Measurements from ENCODE around the gene SLC26A11.

SLC26A11 gene

DNA sequence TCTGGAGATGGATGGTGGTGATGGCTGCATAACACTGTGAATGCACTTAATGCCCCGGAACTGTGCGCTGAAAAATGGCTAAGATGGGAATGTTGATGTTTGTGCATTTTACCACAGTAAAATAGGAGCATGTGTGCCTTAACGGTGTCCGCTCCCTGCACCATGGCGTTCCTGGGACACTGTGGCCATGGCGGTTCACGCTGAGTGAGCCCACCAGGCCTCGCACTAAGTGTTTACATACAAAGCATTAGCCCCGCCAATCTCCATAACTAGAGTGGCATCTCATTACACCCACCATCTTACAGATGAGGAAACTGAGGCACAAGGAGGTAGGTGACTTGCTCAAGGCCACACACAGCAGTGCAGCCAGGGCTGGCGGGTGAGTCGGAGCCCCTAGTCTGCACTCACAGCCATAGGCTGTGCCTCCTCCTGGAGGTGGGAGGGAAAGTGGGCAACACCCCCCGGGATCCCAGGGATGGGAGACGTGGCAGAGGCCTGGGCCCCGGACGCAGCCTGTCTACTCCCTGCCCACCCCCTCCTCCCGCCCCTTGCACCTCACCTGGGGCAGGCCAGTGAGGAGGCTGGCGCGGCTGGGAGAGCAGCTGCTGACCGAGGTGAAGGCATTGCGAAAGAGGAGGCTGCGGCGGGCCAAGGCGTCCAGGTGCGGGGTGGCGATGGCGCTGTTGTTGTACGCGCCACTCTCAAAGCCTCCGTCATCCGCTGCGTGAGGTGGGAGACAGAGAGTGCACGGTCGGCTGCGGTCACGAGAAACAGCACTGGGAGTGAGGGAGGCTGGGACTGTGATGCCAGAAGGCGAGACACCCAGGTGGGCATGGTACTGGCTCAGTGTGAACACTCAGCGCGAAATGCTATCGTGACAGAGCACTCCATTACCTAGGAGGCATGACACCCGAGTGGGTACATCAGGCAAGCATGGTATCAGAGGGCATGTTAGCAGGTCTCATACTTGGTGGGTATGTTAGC, 3.5 kb upstream of the SLC26A11 start:
- no peak for DNase-seq
- peak overlapping the region; percentile 27 to 46 for H3K27ac Mint-ChIP-seq
- peak overlapping the region; percentile 32 to 95 for H3K4me3 Mint-ChIP-seq
- ATAC-seq (replicated peaks): no peak
- H3K9me3 Mint-ChIP-seq: no peaks in the 10 kb centered on the region
- H3K36me3 Mint-ChIP-seq (ENCODE audit: insufficient read depth): peaks cover 35% of the 10 kb centered on the region
- peaks cover 18 to 27% of the 10 kb centered on the region in 2 donors for H3K4me1 Mint-ChIP-seq (ENCODE audit: low read depth in 2 of 2)
- H3K27me3 Mint-ChIP-seq: no peaks in the 10 kb centered on the region

DNA sequence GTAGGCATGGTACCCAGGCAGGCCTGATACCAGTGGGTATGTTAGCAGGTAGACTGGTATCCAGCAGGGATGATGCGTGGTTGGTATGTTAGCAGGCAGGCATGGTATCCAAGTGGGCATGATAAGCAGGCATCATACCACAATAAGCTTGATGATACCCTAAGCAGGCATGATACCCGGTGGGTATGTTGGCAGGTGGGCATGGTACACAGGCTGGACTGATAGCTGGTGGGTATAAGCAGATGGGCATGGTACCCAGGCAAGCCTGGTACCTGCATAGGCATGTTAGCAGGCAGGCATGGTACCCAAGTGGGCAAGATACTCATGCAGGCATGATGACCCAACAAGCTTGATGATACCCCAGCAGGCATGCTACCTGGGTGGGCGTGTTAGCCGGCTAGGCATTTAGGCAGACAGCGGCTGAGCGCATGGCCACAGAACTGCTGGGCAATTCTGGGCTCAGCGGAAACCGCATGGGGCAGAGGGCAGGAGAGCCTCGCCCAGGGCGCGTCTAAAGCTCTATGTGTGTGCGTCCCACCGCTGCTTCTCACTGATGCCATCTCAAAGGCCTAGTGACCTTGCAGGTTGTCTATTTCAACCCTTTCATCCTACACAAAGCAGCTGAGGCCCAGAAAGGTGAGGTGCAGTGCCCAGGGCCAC, 2.4 kb upstream of the SLC26A11 start:
- H3K27me3 Mint-ChIP-seq: no peaks in the 10 kb centered on the region
- H3K9me3 Mint-ChIP-seq: no peaks in the 10 kb centered on the region
- H3K4me3 Mint-ChIP-seq: peak overlapping the region; percentile 32 to 95
- peaks cover 18 to 27% of the 10 kb centered on the region in 2 donors for H3K4me1 Mint-ChIP-seq (ENCODE audit: low read depth in 2 of 2)
- DNase-seq (no peak), ATAC-seq (replicated peaks) (no peak)
- peaks cover 36% of the 10 kb centered on the region for H3K36me3 Mint-ChIP-seq (ENCODE audit: insufficient read depth)
- peak overlapping the region in 1 of 2 donors; percentile 27 for H3K27ac Mint-ChIP-seq

DNA sequence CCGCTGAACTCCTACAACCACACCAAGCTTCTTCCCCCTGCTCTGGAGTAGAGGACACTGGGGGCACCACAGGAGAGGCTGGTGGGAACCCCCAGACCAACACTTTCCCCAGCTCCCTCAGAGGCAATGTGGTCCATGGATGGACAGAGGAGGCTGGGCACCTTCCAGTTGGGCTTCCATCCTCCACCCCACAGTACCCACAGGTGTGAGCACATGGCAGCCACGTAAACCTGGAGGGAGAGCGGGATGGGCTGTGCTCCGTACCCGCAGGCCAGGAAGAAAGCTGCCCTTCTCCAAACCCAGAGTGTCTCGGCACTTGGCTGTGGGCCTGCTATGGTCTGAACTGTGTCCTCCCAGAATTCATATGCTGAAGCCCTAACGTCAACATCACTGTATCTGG, 1.8 kb upstream of the SLC26A11 start:
- H3K9me3 Mint-ChIP-seq: no peaks in the 10 kb centered on the region
- no peaks in the 10 kb centered on the region for H3K27me3 Mint-ChIP-seq
- peak overlapping the region; percentile 84 to 95 for H3K4me3 Mint-ChIP-seq
- H3K27ac Mint-ChIP-seq: peak overlapping the region in 1 of 2 donors; percentile 94
- H3K4me1 Mint-ChIP-seq (ENCODE audit: low read depth in 2 of 2): peaks cover 18 to 28% of the 10 kb centered on the region in 2 donors
- DNase-seq (no peak), ATAC-seq (replicated peaks) (no peak)
- peaks cover 30% of the 10 kb centered on the region for H3K36me3 Mint-ChIP-seq (ENCODE audit: insufficient read depth)

DNA sequence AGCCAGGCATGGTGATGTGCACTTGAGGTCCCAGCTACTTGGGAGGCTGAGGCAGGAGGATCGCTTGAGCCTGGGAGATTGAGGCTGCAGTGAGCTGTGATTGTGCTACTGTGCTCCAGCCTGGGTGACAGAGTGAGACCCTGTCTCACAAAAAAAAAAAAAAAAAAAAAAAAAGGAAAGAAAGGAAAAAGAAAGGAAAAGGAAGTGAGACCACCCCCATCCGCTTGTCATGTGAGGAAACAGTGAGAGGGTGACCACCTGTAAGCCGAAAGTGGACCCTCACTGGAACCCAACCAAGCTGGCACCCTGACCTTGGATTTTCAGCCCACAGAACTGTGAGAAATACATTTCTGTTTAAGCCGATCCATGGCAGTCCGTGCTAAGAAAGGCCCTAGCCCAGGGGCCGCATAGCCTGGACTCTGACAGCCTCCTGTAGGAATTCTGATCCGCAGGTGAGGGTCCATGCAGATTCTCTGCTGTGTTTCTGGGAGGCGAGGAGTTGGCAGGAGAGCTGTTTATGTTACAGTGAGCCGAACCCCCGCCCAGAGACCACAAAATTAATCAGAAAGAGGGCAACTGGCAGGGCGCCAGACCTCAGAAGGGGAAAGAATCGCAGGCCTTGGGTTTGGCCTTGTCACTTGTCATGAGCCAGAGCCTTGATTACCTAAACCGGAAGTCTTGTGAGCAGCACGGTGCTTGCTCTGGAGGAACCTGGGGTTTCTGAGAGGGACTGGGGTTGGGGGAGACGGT, 1.0 kb upstream of the SLC26A11 start:
- Mint-ChIP-seq H3K27me3 (no peaks in the 10 kb centered on the region), H3K27ac (peak overlapping the region; percentile 94 to 97), H3K36me3 (ENCODE audit: insufficient read depth) (peaks cover 30% of the 10 kb centered on the region), H3K4me1 (ENCODE audit: low read depth in 2 of 2) (peaks cover 22 to 29% of the 10 kb centered on the region in 2 donors), H3K4me3 (peak overlapping the region; percentile 84 to 95), H3K9me3 (no peaks in the 10 kb centered on the region)
- ATAC-seq (replicated peaks): peak; percentile 92
- DNase-seq: peak; percentile 92 to 94 (median 93)

DNA sequence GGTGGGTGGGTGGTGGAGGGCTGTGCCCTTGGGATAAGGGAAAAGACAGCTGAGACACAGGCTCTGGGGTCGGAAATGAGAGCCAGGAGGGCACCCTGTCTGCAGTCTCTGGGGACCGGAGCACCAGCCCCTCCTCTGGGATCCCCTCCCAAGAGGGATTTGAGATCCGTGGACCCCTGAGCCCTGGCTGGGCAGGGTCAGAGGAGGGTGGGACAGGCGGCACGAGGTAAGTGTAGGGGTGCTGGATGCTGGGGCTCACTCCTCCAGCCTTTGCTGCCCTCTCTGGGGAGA, 519 bp upstream of the SLC26A11 start:
- H3K4me3 Mint-ChIP-seq: peak overlapping the region; percentile 84 to 95
- no peaks in the 10 kb centered on the region for H3K9me3 Mint-ChIP-seq
- H3K27ac Mint-ChIP-seq: peak overlapping the region; percentile 94 to 97
- no peak for DNase-seq
- H3K27me3 Mint-ChIP-seq: no peaks in the 10 kb centered on the region
- peaks cover 28% of the 10 kb centered on the region for H3K36me3 Mint-ChIP-seq (ENCODE audit: insufficient read depth)
- ATAC-seq (replicated peaks): peak; percentile 24
- peaks cover 23 to 29% of the 10 kb centered on the region in 2 donors for H3K4me1 Mint-ChIP-seq (ENCODE audit: low read depth in 2 of 2)

DNA sequence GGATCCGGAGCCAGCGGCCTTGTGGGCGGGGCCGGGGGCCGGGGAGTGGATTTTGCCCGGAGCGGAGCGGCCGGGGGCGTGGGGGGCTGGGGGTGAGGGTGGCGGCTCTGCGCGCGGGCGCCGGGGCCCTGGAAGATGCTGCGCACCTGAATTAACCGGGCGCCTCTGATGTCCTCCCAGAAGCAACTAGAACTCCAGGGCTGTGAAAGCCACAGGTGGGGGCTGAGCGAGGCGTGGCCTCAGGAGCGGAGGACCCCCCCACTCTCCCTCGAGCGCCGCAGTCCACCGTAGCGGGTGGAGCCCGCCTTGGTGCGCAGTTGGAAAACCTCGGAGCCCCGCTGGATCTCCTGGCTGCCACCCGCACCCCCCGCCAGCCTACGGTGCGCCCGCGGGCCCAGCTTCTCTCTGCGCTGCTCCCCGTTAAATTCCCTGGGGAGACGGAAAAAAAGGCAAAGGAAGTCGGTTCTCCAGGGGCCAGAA, 549 bp downstream of the SLC26A11 start:
- H3K36me3 Mint-ChIP-seq (ENCODE audit: insufficient read depth): peaks cover 32% of the 10 kb centered on the region
- ATAC-seq (replicated peaks) (no peak), DNase-seq (no peak)
- H3K4me1 Mint-ChIP-seq (ENCODE audit: low read depth in 2 of 2): peaks cover 23 to 29% of the 10 kb centered on the region in 2 donors
- H3K27me3 Mint-ChIP-seq: no peaks in the 10 kb centered on the region
- H3K9me3 Mint-ChIP-seq: no peaks in the 10 kb centered on the region
- H3K27ac Mint-ChIP-seq: peak overlapping the region in 1 of 2 donors; percentile 29
- peak overlapping the region; percentile 71 to 73 for H3K4me3 Mint-ChIP-seq

DNA sequence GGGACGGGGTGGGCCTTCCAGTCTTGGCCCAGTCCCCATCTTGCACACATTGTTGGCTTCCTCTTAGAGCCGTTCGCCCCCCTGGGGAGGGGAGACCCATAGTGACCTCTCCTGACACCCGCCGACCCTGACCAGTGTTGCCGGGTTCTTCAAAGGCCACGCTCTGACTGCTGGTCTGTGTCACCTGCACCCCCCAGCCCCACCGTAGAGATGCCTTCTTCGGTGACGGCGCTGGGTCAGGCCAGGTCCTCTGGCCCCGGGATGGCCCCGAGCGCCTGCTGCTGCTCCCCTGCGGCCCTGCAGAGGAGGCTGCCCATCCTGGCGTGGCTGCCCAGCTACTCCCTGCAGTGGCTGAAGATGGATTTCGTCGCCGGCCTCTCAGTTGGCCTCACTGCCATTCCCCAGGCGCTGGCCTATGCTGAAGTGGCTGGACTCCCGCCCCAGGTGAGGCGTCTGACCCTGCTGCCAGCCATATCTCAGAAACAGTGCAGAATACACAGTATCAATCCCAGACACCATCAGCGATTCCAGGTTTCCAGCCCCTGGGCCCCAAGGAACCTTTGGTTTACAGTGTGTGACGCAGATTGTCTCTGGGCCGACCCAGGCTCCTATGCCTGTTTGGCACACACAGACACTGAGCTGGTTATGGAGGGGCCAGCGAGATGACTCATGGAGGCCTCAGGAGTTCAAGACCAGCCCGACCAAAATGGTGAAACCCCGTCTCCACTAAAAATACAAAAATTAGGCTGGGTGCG, 1.3 kb downstream of the SLC26A11 start:
- Mint-ChIP-seq H3K27ac (peak overlapping the region in 1 of 2 donors; percentile 29), H3K36me3 (ENCODE audit: insufficient read depth) (peaks cover 27% of the 10 kb centered on the region), H3K9me3 (no peaks in the 10 kb centered on the region), H3K4me1 (ENCODE audit: low read depth in 2 of 2) (peaks cover 23 to 26% of the 10 kb centered on the region in 2 donors), H3K27me3 (no peaks in the 10 kb centered on the region), H3K4me3 (peak overlapping the region; percentile 71 to 73)
- DNase-seq: no peak
- no peak for ATAC-seq (replicated peaks)

DNA sequence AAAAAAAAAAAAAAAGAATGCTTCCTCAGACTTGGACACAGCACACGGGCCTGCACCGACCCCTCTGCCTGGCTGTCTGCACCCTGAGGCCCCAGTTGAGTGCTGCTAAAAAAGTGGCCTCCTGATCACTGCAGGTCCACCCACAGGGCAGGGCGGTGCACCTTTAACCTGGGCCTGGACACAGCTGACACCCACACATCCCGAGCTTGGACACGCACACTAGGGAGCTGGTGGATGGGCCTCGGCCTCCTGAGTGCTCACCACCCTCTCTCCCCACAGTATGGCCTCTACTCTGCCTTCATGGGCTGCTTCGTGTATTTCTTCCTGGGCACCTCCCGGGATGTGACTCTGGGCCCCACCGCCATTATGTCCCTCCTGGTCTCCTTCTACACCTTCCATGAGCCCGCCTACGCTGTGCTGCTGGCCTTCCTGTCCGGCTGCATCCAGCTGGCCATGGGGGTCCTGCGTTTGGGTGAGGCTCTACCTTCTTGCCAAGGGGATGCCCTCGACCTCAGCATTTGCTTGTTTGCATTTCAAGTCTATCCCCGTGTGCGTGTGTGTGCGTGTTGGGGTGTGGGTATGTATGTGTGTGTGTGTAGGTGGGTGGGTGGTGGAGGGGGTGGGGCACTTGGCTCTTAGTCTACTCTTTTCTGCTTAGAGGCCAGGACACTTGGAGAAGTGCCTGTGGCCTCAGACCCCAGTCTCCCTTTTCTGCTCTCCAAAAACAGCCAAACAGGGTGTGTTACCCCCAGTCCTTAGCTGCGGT, 2.3 kb downstream of the SLC26A11 start:
- peak overlapping the region in 1 of 2 donors; percentile 46 for H3K27ac Mint-ChIP-seq
- H3K36me3 Mint-ChIP-seq (ENCODE audit: insufficient read depth): peaks cover 25% of the 10 kb centered on the region
- H3K4me1 Mint-ChIP-seq (ENCODE audit: low read depth in 2 of 2): peaks cover 19 to 22% of the 10 kb centered on the region in 2 donors
- H3K27me3 Mint-ChIP-seq: no peaks in the 10 kb centered on the region
- no peaks in the 10 kb centered on the region for H3K9me3 Mint-ChIP-seq
- ATAC-seq (replicated peaks) (no peak), DNase-seq (no peak)
- H3K4me3 Mint-ChIP-seq: peak overlapping the region; percentile 30 to 41

DNA sequence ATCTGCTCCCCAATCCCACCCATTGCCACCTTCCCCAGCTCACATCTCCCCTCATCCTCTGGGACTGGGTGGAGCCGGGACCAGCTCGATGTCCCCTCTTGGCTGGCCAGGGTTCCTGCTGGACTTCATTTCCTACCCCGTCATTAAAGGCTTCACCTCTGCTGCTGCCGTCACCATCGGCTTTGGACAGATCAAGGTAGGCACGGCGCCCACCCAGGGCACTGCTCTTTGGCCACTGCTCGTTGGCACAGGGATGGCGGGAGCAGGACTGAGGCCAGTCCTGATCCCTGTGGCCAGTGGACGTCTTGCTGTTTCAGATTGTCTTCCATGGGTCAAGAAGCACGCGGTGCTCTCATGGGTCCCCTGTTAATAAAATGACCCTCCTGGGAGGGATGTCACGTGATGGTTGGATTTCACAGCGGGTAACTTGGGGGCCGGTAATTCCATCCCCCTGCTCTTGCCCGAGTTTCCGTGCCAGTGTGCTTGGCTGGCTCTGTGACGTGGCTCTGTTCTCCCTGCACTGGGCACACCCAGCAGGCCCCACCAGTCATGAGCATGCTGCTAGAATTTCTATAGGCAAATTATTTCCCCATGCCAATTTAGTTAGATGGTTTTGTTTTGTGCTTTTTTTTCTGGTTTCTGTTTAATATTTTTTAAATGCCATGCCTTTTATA, 3.1 kb downstream of the SLC26A11 start:
- ATAC-seq (replicated peaks): no peak
- no peak for DNase-seq
- H3K36me3 Mint-ChIP-seq (ENCODE audit: insufficient read depth): peaks cover 25% of the 10 kb centered on the region
- peak overlapping the region in 1 of 2 donors; percentile 46 for H3K27ac Mint-ChIP-seq
- no peaks in the 10 kb centered on the region for H3K27me3 Mint-ChIP-seq
- H3K4me3 Mint-ChIP-seq: peak overlapping the region in 1 of 2 donors; percentile 30
- H3K4me1 Mint-ChIP-seq (ENCODE audit: low read depth in 2 of 2): peaks cover 17 to 18% of the 10 kb centered on the region in 2 donors
- no peaks in the 10 kb centered on the region for H3K9me3 Mint-ChIP-seq

DNA sequence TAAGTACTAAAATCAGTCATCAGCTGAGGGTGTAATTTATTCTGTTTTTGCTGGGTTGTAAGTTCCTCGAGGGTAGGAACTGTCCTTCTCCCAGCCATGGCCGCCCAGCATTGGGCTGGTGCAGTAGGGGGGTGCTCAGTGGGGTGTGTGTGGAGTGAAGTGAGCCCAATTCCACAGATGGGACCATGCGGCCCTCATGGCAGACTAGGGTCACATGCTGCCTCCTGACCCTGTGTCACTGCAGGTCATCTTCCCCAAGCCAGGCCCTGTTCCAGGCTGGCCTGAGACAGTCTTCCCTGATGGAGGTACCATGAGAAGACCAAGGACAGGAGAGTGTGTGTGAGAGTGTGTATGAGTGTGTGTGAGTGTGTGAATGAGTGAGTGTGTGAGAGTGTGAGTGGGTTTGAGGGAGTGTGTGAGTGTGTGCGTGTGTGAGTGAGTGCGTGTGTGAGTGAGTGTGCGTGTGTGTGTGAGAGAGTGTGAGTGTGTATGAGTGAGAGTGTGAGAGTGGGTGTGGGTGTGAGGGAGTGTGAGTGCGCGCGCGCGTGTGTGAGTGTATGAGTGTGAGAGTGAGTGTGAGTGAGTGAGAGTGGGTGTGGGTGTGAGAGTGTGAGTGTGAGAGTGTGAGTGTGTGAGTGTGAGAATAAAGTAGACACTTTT, 3.7 kb downstream of the SLC26A11 start:
- DNase-seq: no peak
- Mint-ChIP-seq H3K4me1 (ENCODE audit: low read depth in 2 of 2) (peaks cover 11 to 12% of the 10 kb centered on the region in 2 donors), H3K4me3 (no peak overlapping the region), H3K27me3 (no peaks in the 10 kb centered on the region), H3K27ac (peak overlapping the region; percentile 3 to 21), H3K9me3 (no peaks in the 10 kb centered on the region), H3K36me3 (ENCODE audit: insufficient read depth) (peaks cover 25% of the 10 kb centered on the region)
- ATAC-seq (replicated peaks): no peak

DNA sequence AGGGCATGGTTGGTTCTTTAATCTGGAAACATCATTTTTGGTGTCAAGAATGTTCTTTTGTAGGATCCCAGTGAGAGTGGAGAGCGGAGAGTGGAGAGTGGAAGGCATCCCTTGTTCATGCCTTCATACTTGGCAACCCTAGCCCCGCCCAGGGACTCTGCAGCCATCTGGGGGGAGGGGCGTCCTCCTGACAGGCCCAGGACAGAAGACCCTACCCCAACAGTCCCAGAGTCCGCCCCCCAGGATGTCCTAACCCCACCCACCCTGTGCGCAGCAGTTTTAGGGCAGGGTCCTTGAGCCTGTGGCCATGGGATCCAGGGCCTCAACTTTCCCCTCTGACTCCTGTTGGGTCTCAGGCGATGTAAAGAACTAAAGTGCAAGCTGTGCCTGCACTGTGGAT, 4.5 kb downstream of the SLC26A11 start:
- DNase-seq (no peak), ATAC-seq (replicated peaks) (no peak)
- H3K27ac Mint-ChIP-seq: peak overlapping the region in 1 of 2 donors; percentile 21
- no peak overlapping the region for H3K4me3 Mint-ChIP-seq
- no peaks in the 10 kb centered on the region for H3K9me3 Mint-ChIP-seq
- peaks cover 18% of the 10 kb centered on the region for H3K36me3 Mint-ChIP-seq (ENCODE audit: insufficient read depth)
- peaks cover 7 to 10% of the 10 kb centered on the region in 2 donors for H3K4me1 Mint-ChIP-seq (ENCODE audit: low read depth in 2 of 2)
- no peaks in the 10 kb centered on the region for H3K27me3 Mint-ChIP-seq
